RPMI7951 (cell line): ENCODE results near the gene TCFL5. TPM values are rescaled to one million over a fixed set of nuclear protein-coding genes. Genes with fewer than 3 reads are reported as not detected.

Source experiments
- DNase-seq: peaks from one replicate; pipeline ENCODE4 v3.0.0-alpha.2; 2012; ENCODE audit warnings: low read depth
- total RNA-seq: library from RNA; depleted of rRNA; stranded (reverse); fragments of >200 nt; shearing (Covaris generic); gene quantifications from 2 replicates; pipeline ENCODE4 v1.2.3, GENCODE V29; 2014

TCFL5 gene
- total RNA-seq, 1 experiment from 2014 or later: 13.7 TPM

- DNase-seq: no peak
Observed at GRCh38 chr20:62896526-62896925, 34.9 kb upstream of the TCFL5 start.

DNA sequence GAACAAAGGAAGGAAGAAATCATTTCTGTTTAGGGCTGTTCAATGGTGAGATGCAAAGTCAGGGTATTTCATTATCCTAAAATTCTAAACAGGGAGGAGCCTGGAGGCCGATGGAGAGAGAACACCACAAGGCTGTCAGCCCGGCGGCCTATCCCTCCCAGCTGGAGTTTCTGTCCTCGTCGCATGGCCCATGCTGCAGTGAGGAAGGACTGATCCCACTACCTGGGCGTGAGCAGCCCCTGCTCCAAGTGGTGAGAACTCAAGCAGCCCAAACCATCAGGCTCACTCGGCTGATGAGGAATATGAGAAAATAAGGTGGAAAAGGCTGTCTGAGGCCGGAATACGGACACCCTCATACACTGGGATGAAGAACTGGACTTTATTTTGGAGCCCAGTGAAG, 33.9 kb upstream of the TCFL5 start:
- no peak for DNase-seq

- no peak for DNase-seq
Observed at GRCh38 chr20:62894261-62894660, 32.6 kb upstream of the TCFL5 start.

DNA sequence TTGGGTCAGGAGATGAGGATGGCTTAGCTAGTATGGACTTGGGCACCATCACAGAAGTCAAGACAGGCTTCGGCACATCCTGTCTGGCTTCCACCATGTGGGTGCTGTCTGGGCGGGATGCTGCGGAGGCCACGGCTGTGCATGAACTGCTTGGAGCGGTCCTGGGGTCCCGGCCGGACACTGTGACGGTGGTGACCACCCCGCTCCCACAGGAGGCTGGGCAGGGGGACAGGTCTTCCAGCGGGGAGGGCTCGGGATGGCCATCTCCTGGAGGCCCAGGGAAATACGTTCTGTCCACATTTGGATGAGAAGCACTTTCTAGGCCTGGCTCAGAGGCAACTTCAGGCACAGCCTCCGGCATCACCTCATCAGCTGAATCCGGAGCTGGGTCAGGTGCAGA, 32.1 kb upstream of the TCFL5 start:
- DNase-seq: no peak

GRCh38 chr20:62892348-62893304, 31.0 kb upstream of the TCFL5 start:
- DNase-seq: no peak

GRCh38 chr20:62891111-62891510, 29.5 kb upstream of the TCFL5 start:
- DNase-seq: no peak

DNA sequence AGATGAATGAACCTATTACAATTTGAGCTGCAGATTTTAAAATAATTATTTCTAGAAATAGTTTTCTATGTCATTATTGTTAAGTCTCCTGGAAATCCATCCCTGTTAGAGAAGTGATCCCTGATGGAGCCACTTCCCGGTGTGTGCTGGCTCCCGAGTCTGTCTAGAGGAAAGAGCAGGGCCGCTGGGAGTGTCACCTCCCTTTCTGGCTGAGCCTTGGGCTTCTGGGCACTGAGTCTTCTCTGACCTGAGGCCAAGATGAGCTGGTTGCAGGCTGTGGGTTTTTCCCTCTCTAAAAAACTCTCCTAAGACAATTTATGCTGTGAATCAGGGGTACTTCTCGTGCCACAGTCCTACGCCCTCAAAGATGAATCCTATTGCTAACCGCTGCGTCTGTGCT, 28.8 kb upstream of the TCFL5 start:
- DNase-seq: no peak

GRCh38 chr20:62889871-62890270, 28.2 kb upstream of the TCFL5 start:
- no peak for DNase-seq

DNA sequence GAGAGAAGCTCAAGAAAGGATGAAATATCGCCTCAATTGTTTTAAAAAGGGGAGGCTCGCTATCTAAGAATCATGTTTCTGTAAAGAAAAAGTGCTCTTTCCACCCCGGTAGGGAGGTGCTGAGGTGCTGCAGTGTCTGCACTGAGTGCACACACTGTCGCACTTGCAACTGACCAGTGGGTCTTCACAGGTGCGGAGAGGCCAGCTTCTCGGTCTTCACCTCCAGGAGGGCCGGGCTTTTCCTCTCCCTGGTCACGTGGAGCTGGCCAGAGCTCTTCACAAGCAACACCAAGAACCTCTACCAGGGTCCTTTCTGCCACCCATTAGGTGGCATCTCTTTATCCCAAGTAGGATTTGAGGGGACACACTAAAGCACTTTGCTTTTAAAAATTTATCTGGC, 27.8 kb upstream of the TCFL5 start:
- no peak for DNase-seq

GRCh38 chr20:62888910-62889309, 27.3 kb upstream of the TCFL5 start:
- no peak for DNase-seq

GRCh38 chr20:62888406-62888805, 26.8 kb upstream of the TCFL5 start:
- no peak for DNase-seq

DNA sequence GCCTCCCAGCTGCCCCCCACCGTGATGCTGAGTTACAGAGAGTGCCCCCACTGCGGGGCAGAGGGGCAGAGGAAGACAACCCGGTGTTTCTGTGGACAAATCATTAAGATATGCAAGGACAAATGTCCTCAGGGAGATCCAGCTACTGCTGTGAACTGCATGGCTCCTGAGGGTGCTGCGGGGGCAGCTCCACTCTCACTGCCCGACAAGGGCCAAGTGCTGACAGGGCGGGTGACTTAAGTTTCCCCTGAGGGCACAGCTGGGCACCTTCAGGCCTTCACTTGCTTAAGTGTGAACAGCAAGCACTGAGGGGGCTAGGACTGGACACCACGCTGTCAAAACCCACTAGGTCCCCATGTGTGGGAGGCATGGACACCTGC, 26.2 kb upstream of the TCFL5 start:
- peak; percentile 82 for DNase-seq

DNA sequence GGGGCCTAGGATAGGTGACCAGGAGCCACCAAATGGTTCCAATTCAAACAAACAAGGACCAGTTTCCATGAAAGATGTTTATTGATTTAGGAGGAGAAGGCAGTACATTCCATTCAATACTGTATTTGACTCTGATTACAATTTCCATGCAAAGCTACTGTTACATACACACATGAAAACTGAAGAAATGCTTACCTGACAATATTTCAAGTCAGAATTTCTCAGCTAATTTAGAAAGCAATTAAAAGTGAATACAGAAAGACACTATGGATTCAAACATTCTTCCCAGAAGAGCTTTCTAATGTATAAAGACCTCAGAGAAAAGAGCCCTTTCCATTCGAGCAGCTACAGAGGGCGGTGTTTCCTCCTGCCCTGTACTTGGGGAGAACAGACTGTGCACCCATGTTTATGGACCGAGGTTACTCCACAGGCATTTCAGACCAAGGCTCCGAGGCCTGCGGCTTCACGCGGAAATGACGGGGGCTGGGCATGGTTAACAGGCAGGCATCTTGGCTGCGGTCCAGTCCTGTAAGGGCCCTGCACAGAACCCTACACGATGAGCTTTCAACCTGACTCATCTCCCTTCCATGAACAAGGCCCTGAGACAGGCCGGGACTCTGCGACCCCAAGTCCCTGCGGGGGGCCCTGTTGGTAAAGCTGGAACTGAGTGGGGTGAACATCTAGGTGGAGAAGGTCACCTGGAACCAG, 25.7 kb upstream of the TCFL5 start:
- DNase-seq: peak; percentile 98

- DNase-seq: no peak
Observed at GRCh38 chr20:62886709-62887058, 25.1 kb upstream of the TCFL5 start.

DNA sequence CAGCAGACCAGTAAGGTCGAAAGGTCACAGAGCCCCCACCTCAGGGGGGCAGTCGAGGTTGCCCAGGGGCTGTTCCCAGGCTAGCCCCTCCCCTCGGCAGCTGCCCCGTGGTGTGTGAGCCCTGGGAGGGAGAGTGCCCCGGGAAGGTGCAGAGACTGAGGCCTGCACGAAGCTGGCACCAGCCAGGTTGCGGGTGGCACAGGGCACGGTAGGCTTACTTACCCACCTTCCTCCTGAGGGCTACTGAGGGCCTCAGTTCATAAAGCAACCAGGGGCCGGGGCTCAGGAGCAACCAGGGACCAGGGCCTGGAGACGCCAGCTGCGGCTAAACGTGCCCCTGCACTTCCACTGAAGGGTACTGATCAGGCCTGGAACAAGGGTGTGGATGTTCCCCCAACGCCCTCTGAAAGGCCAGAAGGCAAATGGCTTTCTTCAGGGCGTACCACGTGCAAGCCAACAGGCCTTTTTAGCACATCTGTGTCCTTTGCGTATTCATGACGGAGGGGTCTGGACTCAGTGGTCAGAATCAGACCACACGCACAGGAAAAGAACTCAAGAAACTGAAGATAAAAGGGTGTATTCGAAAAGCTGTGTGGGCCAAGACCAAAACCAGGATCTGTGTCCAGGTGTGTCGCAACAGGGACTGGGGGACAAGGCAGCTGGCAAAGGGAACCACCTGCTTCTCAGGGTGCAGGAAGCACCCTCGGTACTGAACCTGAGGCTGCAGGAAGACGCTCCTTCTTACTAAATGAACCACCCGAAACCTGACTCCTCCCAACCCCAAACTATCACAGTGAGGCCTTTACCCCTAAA, 24.5 kb upstream of the TCFL5 start:
- no peak for DNase-seq

GRCh38 chr20:62885046-62885895, 23.6 kb upstream of the TCFL5 start:
- DNase-seq: no peak

GRCh38 chr20:62884556-62884955, 22.9 kb upstream of the TCFL5 start:
- DNase-seq: no peak

DNA sequence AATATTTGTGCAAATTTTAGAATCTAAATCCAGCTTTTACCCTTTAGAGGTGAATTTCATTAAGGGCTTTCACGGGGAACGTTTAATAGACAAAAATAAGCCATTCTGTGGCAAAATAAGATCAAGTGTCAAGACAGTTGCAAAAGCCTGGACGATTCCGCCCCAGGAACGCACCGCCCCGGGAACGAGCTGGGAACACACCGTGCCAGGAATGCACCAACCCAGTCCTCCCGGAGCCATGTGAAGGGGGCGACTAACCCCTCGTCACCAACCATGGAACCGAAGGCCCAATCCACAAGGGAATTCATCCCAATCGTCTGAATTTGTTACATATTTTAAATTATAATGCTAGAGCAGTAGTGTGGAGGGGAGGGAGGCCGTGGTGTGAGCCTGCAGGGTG, 20.8 kb upstream of the TCFL5 start:
- DNase-seq: no peak

GRCh38 chr20:62881662-62882395, 20.2 kb upstream of the TCFL5 start:
- no peak for DNase-seq

DNA sequence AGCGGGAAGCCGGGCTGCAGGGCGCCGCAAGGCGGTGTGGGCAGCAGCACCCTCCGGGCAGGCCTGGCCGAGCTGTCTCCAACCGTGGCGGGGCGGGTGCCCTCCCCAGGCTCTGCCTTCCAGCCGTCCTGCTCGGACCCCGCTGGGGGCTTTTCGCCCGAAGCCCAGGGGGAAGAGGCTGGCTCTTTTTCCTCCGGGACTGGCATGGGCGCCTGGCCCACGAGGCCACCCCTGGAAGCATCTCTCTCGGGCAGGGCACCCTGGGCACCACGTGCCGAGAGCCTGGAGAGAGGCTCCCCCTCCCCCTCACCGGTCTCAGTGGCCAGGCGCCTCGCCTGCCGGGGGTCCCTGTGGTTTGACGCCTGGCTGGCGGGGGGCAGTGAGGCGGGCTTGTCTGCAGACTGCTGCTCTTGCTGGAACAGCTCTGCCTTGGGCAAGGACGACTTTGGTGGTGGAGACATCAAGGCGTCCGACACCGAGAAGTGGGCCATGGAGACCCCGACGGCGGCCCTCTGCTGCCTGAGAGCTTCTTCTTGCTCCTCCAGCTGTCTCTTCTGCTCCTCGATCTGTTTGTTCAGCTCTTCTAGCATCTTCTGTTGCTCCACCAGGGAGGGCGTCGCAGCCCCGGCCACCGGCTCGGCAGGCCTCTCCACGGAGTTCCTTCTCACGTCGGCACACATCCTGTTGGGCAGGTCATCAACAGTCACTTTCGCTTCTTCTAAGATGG, 19.5 kb upstream of the TCFL5 start:
- DNase-seq: no peak
